K562 (cell line): ENCODE data around the gene TNIK. TPM values are rescaled to one million over a fixed set of nuclear protein-coding genes. Genes with fewer than 3 reads are reported as not detected.
A peak's percentile ranks its signal among the peaks of the same experiment; 100 is the strongest.

Source experiments
- ATAC-seq: fragments of 200-7000 bp; cut with Tn5 transposase; 3 replicates; pipeline ENCODE4 v1.9.1; 2020; ENCODE audit warnings: moderate library complexity
- BruUV-seq: library from RNA; stranded (reverse); fragments of 400-500 nt; replicated peaks from 2 replicates; lab custom pipeline; 2021; lab: Mats Ljungman, UMichigan
- CTCF ChIA-PET: fragments of 300-600 bp; formaldehyde crosslinking; extraction: SDS; loops from one replicate; lab custom pipeline; 2021; ENCODE audit warnings: low intra/inter-chr PET ratio; lab: Yijun Ruan, JAX
- POLR2A ChIA-PET: fragments of 300-600, 350-650 bp; sonication (Branson Sonifier 250); formaldehyde crosslinking; extraction: SDS; loops from one replicate; lab custom pipeline; 2021; ENCODE audit warnings: antibody characterized with exemption, inconsistent platforms; lab: Yijun Ruan, JAX
- DNase-seq, 4 experiments: peaks; one replicate each; pipeline versions ENCODE4 v3.0.0 to v3.0.0-alpha.2; 2011 to 2018; ENCODE audit warnings: low spot score in 3 of 4, mixed read lengths in 3 of 4; ENCODE audit errors: extremely low read depth in 1 of 4
- FAIRE-seq: peaks from 2 replicates; lab custom pipeline; 2011; peaks lifted over from hg19 to GRCh38; lab: Jason Lieb, UNC
- H2AFZ ChIP-seq: 2 replicates; pipeline ENCODE4 v1.6.0; 2011; ENCODE audit warnings: low read depth, low read length, control low read depth, inconsistent platforms
- H3K27ac ChIP-seq: fragments of 200-600 bp; 3 replicates; pipeline ENCODE4 v1.8.0; 2011; ENCODE audit warnings: low read depth, mild to moderate bottlenecking, control low read depth, inconsistent platforms, low read length, moderate library complexity, mixed read lengths; ENCODE audit errors: extremely low read depth
- H3K27me3 ChIP-seq, 2 experiments: fragments of 300-600 bp in 1 of 2; 2 replicates in 1 of 2; 3 replicates in 1 of 2; pipeline versions ENCODE4 v1.6.0 to v1.8.0; 2011; ENCODE audit warnings: inconsistent platforms in 2 of 2, low read length in 2 of 2, mild to moderate bottlenecking in 1 of 2, mixed read lengths in 1 of 2, moderate library complexity in 1 of 2; ENCODE audit not compliant: control insufficient read depth in 2 of 2, insufficient read depth in 2 of 2
- H3K36me3 ChIP-seq: fragments of 300-600 bp; 3 replicates; pipeline ENCODE4 v1.8.0; 2011; ENCODE audit warnings: mild to moderate bottlenecking, low read length, inconsistent platforms; ENCODE audit not compliant: control insufficient read depth, insufficient read depth
- H3K4me1 ChIP-seq, 2 experiments: fragments of 200-600 bp in 1 of 2; replicated peaks in 1 of 2; 2 replicates in 1 of 2; 3 replicates in 1 of 2; pipeline versions ENCODE4 v1.5.1 to v1.8.0; 2011; ENCODE audit warnings: inconsistent platforms in 2 of 2, low read length in 2 of 2, mild to moderate bottlenecking in 1 of 2, mixed read lengths in 1 of 2, moderate library complexity in 1 of 2; ENCODE audit not compliant: control insufficient read depth in 2 of 2, insufficient read depth in 2 of 2
- H3K4me2 ChIP-seq: 2 replicates; pipeline ENCODE4 v1.6.1; 2011; ENCODE audit warnings: low read length, control low read depth, inconsistent platforms, mixed read lengths; ENCODE audit not compliant: insufficient read depth
- H3K4me3 ChIP-seq: fragments of 200-600 bp; sonication (generic), shearing (Covaris generic); 2 replicates; pipeline ENCODE4 v1.5.1; 2016; ENCODE audit warnings: control low read depth, inconsistent platforms
- H3K79me2 ChIP-seq: fragments of 200-600 bp; 3 replicates; pipeline ENCODE4 v1.8.0; 2011; ENCODE audit warnings: low read length, inconsistent platforms; ENCODE audit not compliant: control insufficient read depth, insufficient read depth
- H3K9ac ChIP-seq, 2 experiments: 2 replicates each; pipeline versions ENCODE4 v1.6.0 to v1.6.1; 2011; ENCODE audit warnings: low read depth in 2 of 2, low read length in 2 of 2, control low read depth in 1 of 2, inconsistent platforms in 1 of 2, mild to moderate bottlenecking in 1 of 2, mixed read lengths in 1 of 2; ENCODE audit not compliant: insufficient read depth in 1 of 2
- H3K9me1 ChIP-seq: one replicate; pipeline ENCODE4 v1.6.0; 2011; ENCODE audit warnings: inconsistent platforms, mild to moderate bottlenecking, low read length, moderate library complexity; ENCODE audit not compliant: control insufficient read depth, insufficient read depth
- H3K9me3 ChIP-seq: replicated peaks from 2 replicates; pipeline ENCODE4 v1.5.1; 2011; ENCODE audit warnings: low read depth, low read length, inconsistent platforms; ENCODE audit not compliant: control insufficient read depth, insufficient read depth
- H4K20me1 ChIP-seq: replicated peaks from 2 replicates; pipeline ENCODE4 v1.6.1; 2011; ENCODE audit warnings: low read length, inconsistent platforms, mixed read lengths; ENCODE audit not compliant: control insufficient read depth, insufficient read depth
- ARID1B ChIP-seq: fragments of 450-650 bp; IDR thresholded peaks from 2 replicates; pipeline ENCODE4 v1.6.1; 2016; ENCODE audit warnings: antibody characterized with exemption, mild to moderate bottlenecking, inconsistent platforms
- EP300 ChIP-seq: IDR thresholded peaks from 2 replicates; pipeline ENCODE4 v1.6.1; 2012; ENCODE audit warnings: low read length, improper control_type of control experiment
- FOXA3 ChIP-seq, 2 experiments: fragments of 450-650 bp in 1 of 2; sonication (generic) in 1 of 2; formaldehyde crosslinking; IDR thresholded peaks in 1 of 2; conservative IDR thresholded peaks in 1 of 2; 2 replicates each; pipeline versions ENCODE4 v1.4.0 to v1.8.0; 2020 to 2022; ENCODE audit warnings: mild to moderate bottlenecking in 2 of 2, missing genetic modification reagents in 1 of 2
- GTF2E2 ChIP-seq: fragments of 200-800 bp; sonication (Bioruptor generic); IDR thresholded peaks from 2 replicates; pipeline ENCODE4 v1.6.1; 2016; ENCODE audit warnings: missing genetic modification characterization, missing compliant biosample characterization
- MNT ChIP-seq, 2 experiments: fragments of 450-650 bp; conservative IDR thresholded peaks; 2 replicates each; pipeline ENCODE4 v1.6.1; 2017; ENCODE audit warnings: mild to moderate bottlenecking in 2 of 2, moderate library complexity in 2 of 2
- SNAPC5 ChIP-seq: fragments of 250-450 bp; sonication (Bioruptor Pico); IDR thresholded peaks from 2 replicates; pipeline ENCODE4 v1.8.0; 2021; ENCODE audit warnings: moderate library complexity, mild to moderate bottlenecking, inconsistent platforms
- TAF9B ChIP-seq: fragments of 450-650 bp; IDR thresholded peaks from 2 replicates; pipeline ENCODE4 v1.6.1; 2018; ENCODE audit warnings: mild to moderate bottlenecking; ENCODE audit not compliant: partially characterized antibody
- ZBED1 ChIP-seq: IDR thresholded peaks from 2 replicates; pipeline ENCODE4 v1.6.1; 2014
- ZFPM2 ChIP-seq: fragments of 250-450 bp; sonication (Bioruptor Pico); IDR thresholded peaks from 2 replicates; pipeline ENCODE4 v1.5.1; 2022; ENCODE audit warnings: mild to moderate bottlenecking
- ZNF280B ChIP-seq: fragments of 250-450 bp; sonication (Bioruptor Pico); IDR thresholded peaks from 2 replicates; pipeline ENCODE4 v1.5.1; 2021; ENCODE audit warnings: mild to moderate bottlenecking
- WGBS: fragments of 100-300 bp; shearing (Covaris generic); methylation state at CpG from one replicate; pipeline ENCODE4 v1.1.6; 2016; ENCODE audit warnings: low coverage, mixed read lengths; ENCODE audit not compliant: insufficient coverage; ENCODE audit errors: missing lambda C conversion rate; 5-methylcytosine and 5-hydroxymethylcytosine counted together
- in situ Hi-C: fragments of 300-500 bp; cut with MboI; formaldehyde crosslinking; loops from 4 replicates; pipeline ENCODE4 v1.15.0; 2018; ENCODE audit warnings: inconsistent platforms, mixed read lengths
- intact Hi-C: fragments of 100-400 bp; cut with micrococcal nuclease; formaldehyde crosslinking; loops from 2 replicates; pipeline ENCODE4 v1.14.2; 2022
- polyA plus RNA-seq, 8 experiments: library from polyadenylated mRNA; depleted of rRNA in 4 of 8; stranded (reverse) in 5 of 8; unstranded in 3 of 8; fragments of >200 nt; fragmentation: Nextera tagmentation in 2 of 8; fragmentation: Illumina TruSeq in 1 of 8; extraction: Ambion mirVana in 2 of 8; extraction: Trizol in 1 of 8; gene quantifications; 2 replicates each; pipeline versions ENCODE4 v1.2.1 to v1.2.3, GENCODE V29; 2011 to 2014; ENCODE audit warnings: inconsistent platforms in 1 of 8, missing spikeins in 1 of 8
- total RNA-seq, 7 experiments: library from RNA; depleted of rRNA in 6 of 7; stranded (reverse); fragments of >200 nt in 6 of 7; fragmentation: Illumina TruSeq in 2 of 7; extraction: Trizol in 2 of 7; gene quantifications; 2 replicates each; pipeline versions ENCODE4 v1.2.1 to v1.2.3, GENCODE V29; 2011 to 2021; ENCODE audit warnings: low replicate concordance in 1 of 7

Gene TNIK
- total and polyA plus RNA-seq, 9 of the 15 experiments (the other 6 are each of a cell fraction or from before 2014, with no cell fraction given), result 6.6 to 39.0 (median 24.7) TPM

- TF ChIP-seq SNAPC5 (CRISPR knock-in tag), result no peak
- TF ChIP-seq ZBED1, result no peak
- 0 out of 4 replicates have a peak, but pooled peaks of 1 of the 2 experiments have one; percentile 5 for TF ChIP-seq FOXA3 (CRISPR knock-in tag; conservative IDR thresholded peaks at IDR 0.05 in 1 of 2, IDR thresholded peaks at IDR 0.05 in 1 of 2)
- TF ChIP-seq MNT (conservative IDR thresholded peaks at IDR 0.05), result 0 out of 4 replicates have a peak, but pooled peaks of 1 of the 2 experiments have one; percentile 17
Observed at GRCh38 chr3:171375666-171376595, 84.3 kb downstream of the TNIK start (continued).

- Histone ChIP-seq H3K9me1 (peaks cover 6% of the 10 kb centered on the region), H3K27me3 (no peaks in the 10 kb centered on the region), H3K4me1 (peaks cover 0 to 43% of the 10 kb centered on the region in 2 experiments; a peak in 4 of 5 replicates), H4K20me1 (peaks cover 17% of the 10 kb centered on the region; the same call in 1 of the 2 replicates), H3K4me3 (no peak overlapping the region), H3K9me3 (no peaks in the 10 kb centered on the region), H3K27ac (peak overlapping the region; percentile 12; the same call in 1 of the 3 replicates), H3K79me2 (peaks cover 62% of the 10 kb centered on the region), H2AFZ (no peak overlapping the region), H3K4me2 (peak overlapping the region; percentile 15), H3K9ac (no peak overlapping the region), H3K36me3 (no peaks in the 10 kb centered on the region)
- DNase-seq (peak in 3 of 4 experiments; percentile 21 to 61 (median 32)), ATAC-seq (peak; percentile 40; the same call in 2 of the 3 replicates), FAIRE-seq (no peak)
- POLR2A ChIA-PET, result interaction anchor here (0.6 to 0.8 kb wide), 4 partner anchors 10 to 281 kb away, joined by 3 to 4 read pairs (median 4); no protein-coding TSS in a partner anchor
- WGBS, result 2% methylated on average over 3 of the region's 3 CpGs
- intact Hi-C loops (loop anchor here (5.0 to 10.0 kb wide), 2 partner anchors 53 to 80 kb away; no protein-coding TSS in a partner anchor), in situ Hi-C loops (no loop called here)
- CTCF ChIA-PET, result no interaction called here
- no TSS peak for BruUV-seq
- TF ChIP-seq MNT (conservative IDR thresholded peaks at IDR 0.05) (no peak), ZNF280B (CRISPR knock-in tag) (no peak), EP300 (no peak; the same call in 1 of the 2 replicates), ZFPM2 (CRISPR knock-in tag) (no peak), TAF9B (no peak), ARID1B (peak; percentile 68), GTF2E2 (no peak)
Observed at GRCh38 chr3:171374661-171375285, 85.4 kb downstream of the TNIK start.
